GM19467 (cell line): ENCODE data around the gene ISYNA1.
A peak's percentile ranks its signal among the peaks of the same experiment; 100 is the strongest.

Experiments used
- ATAC-seq: cut with Tn5 transposase; IDR thresholded peaks from one replicate; pipeline ENCODE4 v1.9.1; 2021; ENCODE audit warnings: mild to moderate bottlenecking, moderate library complexity; ENCODE audit not compliant: unreplicated experiment

The ISYNA1 gene

DNA sequence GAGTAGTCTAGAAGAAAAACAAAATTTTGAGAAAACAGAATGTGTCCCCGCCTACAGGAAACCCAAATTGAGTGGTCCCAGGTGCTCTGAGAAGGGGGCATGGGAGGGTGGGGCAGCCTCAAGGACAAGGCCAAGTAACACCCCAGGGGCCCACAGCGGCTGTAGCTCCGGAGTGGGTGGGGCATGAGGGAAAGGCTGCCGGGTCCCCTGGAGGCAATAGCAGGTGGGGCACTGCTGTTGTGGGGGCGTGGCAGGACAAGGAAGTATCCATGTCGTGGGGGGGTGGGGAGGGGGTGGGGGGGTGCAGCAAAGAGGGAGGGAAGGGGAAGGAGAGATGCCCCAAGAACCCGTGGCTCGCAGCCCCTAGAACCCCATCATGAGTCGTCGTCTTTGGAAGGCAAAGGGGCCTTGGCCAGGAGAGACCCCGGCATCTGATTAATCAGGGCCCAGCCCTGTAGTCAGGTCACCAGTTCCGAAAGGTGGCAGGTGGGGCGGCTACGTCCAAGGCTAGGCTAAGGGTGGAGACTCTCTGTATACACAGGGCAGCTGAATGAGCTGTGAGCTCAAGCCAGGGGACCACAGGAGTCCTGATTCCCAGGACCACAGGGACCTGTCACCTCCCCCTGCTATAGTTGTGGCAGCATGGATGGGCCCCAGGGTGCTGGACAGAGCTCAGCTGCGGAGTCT lies 7.5 kb upstream of the ISYNA1 start:
- no peak for ATAC-seq

DNA sequence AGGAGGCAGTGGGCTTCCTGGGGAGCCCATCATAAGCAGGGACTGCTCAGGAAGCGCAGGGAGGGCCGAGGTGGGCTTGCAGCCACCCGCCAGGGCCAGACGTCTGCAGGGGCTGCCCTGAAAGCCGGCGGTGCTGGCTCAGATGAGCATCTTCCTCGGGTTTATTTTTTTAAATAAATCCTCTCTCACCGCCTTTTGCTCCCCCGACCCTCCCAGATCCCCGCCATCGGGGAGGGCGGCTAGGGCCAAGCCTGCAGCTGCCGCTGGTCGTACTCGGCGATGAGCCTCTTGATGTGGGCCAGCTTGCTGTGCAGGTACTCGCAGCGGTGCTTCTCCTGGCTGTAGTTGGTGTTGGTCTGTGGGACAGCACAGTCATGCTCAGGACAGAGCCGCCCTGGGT lies 6.6 kb upstream of the ISYNA1 start:
- no peak for ATAC-seq

DNA sequence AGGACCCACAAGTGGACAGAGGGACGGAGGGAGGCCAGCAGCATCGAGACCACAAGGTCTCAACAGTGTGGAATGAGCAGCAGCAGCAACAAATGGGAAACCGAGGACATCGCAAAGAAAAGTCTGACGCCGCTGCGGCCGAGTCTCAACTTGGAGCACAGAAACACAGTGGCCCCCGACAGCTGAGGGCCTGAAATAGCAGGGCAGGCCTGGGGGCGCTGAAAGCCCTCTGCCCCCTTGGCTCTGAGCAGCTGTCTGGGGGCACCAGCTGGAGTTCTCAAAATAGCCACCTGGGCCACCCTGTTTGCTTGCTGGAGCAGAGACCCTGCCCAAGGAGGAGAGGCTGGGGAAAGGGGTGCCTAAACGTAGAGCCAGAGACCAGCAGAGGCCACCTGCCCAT lies 5.9 kb upstream of the ISYNA1 start:
- no peak for ATAC-seq

DNA sequence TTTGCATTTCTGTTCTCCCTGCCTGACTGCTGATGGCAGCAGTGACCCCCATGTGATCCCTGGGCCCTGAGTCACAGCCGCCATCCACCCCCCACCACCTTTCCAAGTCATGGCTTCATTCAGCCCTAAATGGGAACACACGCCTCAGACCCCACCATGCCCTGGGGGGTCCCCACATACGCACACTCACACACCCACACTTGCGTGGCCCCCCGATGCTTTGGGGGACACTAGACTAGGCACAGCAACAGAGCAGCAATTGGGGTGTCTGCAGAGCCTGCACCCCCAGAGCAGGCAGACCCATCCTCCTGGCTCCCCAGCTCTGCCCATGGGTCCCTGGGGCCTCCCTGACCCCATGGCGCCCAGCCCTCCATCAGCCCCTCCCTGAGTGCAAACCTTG lies 5.5 kb upstream of the ISYNA1 start:
- ATAC-seq = no peak

DNA sequence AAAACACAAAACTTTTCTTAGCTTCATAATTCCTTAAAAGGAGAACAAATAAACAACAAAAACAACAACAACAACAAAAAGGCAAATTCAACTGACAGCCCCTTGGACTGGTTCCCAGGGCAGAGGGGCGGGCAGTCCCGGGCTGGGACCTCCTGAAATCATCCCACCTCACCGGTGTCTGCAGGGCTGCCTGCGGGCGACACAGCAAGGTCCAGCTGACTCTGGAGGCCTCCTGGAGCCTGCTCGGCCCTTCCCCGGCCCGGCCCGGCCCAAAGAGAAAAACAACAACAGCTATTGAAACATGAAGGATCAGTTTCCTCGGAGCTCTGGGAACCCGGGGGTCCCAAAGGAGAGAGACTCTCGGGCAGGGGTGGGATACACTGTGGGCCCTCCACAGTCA lies 5.0 kb upstream of the ISYNA1 start:
- no peak for ATAC-seq

DNA sequence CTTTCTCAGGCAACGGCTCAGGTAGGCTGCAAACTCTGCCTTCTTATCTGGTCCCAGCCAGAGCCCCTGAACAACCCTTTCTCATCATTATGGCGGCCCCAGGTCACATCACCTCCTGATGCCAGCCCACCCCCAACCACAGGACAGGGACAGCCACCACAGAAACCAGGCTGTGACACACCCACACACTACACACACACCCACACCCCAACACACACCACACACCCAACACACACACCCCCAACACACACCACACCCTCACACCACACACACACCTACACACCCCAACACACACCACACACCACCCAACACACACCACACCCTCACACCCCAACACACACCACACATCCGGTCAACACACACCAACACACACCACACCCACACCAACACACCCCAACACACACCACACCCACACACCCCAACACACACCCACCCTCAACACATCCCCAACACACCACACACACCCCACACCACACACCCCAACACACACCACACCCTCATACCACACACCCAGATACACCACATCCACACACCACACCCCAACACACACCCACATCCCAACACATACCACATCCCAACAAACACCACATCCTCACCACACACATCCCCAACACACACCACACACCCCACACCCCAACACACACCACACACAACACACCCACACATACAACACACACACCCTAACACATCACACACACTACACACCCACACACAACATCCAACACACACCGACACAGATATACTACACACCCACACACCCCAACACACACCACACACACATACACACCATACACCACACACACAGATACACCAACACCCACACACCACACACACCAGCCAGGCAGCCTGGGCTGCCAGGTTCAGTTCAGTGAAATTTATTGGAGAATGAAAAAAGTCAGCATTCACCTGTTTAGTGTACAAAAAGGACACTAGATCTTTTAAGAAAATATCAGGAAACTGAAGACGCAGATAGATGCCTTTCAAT lies 4.2 kb upstream of the ISYNA1 start:
- ATAC-seq = no peak

DNA sequence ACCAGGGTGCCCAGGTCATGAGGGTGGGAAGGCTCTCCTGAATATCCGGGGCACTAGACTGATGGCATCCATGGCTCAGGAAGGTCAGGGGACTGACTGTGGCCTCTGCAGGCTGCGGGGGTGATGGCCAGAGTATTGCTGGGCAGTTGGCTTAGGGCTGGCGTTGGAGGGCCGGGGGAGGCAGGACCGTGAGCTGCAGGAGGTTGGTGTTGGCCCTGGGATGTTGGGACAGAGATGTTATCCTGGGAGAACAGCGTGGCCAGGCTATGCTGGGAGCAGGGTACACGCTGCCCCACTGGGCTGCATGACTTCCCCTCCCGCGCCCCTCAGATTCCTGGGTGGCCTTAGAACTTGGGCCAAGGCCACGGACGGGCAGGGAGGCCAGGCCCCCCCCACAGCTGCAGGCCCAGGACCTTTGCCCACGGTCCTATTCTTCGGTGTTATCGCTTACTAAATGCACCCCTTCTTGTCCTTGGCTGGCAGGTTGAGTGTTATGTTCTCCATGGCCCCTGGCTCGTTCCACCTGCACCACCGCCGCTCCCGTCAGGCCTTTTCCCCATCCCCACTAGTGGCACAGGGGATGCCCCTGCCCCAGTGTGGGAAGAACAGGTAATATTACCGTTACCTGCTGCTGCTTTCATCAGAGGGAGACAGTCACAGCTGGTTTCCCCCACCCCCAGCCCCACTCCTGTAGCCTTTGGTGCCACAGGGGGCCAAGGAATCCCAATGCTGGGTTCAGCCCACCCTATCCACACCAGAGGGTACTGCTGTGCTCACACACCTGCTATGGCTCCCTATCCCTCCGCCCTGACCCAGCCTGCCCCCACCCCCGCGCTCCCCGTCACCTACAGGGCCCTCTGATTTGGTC lies 3.2 kb upstream of the ISYNA1 start:
- no peak for ATAC-seq

DNA sequence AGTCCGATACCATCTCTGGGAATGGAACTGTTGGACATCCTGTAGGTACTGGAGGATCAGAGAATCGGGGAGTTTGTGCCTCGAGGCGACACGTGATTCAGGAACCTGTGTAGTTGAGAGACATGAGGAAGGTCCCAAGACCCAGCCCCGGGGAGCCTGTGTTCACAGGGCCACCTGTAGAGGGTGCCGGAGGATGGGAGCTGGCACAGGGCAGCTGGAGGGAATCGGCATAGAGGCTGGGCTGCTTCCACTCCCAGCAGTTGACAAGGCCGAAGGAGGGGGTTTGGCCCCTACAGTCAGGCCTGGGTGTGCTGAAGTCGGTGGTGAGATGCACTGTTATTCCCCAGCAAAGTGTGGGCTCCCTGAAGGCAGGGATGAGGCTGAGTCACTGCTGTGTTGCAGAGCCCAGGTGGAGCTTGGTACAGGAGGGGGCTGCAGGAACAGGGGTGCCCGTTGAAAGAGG lies 2.5 kb upstream of the ISYNA1 start:
- ATAC-seq = no peak

DNA sequence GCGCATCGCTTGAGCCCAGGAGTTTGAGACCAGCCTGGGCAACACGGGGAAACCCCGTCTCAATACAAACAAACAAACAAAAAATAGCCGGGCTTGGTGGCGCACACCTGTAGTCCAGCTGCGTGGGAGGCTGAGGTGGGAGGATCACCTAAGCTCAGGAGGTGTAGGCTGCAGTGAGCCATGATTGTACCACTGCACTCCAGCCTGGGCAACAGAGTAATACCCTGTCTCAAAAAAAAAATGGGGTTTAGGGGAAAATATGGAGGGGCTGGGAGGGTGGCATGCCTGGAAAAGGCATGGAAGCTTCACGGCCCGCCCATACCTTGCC lies 1.9 kb upstream of the ISYNA1 start:
- no peak for ATAC-seq

DNA sequence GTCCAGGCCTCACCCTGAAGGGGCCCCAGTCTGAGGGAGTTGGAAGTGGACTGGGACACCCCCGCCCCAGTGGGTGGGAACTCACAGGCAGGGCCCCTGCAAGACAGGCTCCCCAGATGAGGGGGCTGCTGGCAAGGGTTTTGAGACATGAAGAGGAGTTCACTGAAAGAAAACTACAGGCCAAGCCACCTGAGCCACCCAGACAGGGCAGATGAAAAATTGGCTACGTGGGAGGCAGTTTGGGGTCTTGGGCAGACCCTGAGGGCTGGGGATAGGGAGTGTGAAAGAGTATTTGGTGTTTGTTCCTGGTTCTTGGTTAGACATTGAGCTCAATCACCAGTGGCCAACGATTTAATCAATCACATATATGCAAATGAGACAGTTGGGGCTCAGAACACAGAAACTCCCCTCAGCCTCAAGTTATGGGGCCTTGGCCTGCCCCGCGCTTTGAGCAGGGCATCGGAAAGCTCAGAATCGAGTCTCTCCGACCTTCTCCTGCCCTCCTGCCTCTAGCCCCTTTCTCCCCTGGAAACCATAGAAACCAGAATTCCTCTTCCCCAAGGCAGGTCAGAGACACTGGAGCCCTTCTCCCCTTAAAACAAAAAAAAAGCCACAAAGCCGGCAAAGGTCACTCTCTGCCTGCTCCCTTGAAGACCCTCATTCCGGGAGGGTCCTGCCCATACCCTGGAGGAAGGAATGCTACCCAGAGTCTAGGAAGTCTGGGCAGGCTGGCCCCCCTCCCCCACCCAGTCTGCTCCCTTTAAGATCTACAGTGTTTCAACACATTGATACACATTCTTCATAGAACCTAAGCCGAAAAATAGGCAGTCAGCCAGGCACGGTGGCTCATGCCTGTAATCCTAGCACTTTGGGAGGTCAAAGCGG lies 1.3 kb upstream of the ISYNA1 start:
- ATAC-seq = no peak

DNA sequence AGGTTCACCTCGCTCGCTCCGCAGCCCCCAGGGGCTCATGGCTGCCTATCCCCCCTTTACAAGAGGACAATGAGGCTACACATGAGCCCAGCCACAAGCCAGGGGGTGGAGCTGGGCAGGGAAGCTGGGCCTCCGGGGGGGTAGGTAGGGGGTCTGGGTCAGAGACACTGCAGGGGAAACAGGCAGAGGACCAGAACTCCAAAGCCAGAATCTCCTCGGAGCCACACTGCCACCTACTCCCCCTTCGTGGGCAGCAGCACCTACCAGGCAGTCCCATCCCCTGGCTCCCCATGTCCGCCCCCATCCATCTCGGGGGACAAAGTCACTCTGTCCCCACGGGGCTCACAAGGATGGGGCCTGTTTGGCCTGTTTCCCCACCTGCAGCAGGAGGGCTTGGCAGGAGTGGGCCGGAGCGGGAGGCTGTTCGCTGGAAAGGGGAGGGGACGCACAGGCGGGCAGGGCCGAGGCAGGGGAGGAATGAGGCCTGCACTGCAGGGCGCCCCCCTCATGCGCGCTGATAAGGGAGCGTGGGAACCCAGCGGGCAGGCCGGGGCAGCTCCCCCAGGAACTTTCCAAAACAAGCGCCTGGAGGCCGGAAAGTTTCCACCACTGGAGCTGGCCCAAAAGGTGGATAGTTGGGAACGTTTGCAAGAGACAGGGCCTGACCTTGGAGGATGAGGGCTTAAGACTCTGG lies 545 bp upstream of the ISYNA1 start:
- ATAC-seq = no peak

DNA sequence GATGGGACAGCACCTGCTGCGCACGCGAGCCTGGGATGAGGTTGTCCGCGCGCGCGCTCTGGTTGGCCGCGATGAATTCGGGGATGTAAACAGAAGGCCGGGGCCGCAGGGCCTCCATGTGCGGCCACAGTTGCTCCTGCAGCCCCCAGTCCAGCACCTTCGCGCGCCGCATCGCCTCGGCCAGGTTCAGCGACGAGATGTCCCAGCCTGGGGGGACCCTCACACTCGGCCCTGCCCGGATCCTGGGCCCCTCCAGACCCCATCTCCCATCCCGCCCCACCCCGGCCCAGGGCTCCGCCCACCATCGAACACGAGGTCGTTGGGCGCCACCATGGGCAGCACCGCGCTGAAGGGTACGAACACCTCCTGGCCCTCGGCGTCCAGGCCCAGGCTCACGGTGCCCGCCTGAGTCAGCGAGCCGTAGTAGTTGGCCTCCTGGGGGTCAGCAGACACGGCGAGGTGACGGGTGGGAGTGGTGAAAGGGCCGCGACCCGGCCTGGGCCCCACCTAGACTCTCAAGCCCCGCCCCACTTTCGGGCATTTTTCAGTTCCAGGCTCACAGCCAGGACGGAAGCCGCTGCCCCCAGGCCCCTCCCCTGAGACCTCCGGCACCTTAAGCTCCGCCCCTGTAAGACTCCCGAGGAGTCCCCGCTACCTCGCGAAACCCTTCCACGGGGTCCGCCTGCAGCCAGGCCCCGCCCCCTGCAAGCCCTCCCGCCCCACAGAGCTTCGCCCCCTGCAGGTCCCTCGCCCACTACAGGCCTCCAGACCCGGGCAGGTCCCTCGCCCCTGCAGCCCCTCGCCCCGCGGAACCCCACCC lies 1.1 kb downstream of the ISYNA1 start:
- ATAC-seq = peak; percentile 41

DNA sequence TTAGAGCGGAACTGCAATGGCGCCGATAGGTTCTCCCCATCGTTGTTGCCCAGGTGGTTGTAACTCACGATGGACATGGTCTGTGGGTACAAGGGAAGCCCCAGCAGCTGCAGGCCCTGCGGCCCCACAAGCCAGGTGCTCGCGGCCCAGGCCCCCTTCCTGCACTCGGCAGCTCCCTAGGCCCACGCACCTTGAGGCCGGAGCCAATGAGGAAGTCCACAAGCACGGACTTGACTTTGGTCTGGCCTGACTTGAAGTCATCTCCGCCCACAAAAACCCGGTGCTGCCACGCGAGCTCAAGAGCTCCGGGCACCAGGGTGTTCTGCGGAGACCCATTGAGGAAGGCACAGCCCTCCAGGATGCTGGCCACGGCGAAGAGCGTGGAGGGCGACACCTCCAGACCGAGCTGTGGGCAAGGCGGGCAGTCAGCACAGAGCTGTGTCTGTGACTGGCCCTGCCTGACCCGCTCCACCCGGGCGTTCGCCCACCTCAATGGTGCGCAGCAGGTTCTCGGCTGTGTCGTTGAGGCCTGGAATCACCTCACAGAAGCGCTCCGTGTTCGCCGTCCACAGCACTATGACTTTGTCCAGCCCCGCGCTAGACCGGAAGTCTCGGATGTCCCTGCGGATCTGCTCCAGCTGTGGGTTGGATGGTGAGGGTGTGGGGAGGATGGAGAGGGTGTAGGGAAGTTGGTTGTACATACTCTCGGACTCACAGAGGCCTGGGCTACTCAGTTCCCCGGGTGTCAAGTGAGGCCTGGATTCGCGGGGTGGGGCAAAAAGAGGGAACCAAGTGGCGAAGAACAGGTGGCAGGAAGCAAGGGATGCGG lies 1.9 kb downstream of the ISYNA1 start:
- ATAC-seq = no peak

DNA sequence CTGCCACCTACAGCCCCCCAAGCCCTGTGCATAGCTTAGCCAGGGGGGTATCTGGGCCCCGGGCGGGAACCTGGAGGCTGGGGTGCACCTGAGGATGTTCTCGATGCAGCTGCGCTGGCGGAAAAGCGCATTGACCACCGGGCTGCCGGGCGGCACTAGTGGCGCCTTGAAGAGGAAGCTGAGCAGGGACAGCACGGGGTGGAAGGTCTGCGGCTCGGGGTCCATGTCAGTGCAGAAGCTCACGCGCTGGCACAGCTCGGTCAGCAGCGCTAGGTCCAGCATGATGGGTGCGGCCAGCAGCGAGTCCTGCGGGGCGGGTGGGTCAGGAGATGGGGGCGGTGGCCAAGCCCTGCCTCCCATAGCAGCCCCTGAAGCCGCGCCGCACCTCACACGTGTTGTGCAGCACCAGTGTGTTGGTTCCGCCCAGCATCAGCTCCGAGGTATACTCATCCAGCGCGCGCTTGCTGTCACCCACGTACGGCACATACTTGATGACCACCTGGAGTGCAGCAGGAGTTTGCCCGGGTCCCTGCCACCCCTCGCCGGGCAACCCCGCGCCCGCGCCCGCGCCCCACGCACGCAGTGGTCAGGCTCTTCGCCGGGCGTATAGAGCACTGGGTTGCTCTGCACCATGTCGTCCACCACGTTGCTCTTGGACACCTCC lies 2.6 kb downstream of the ISYNA1 start:
- no peak for ATAC-seq

DNA sequence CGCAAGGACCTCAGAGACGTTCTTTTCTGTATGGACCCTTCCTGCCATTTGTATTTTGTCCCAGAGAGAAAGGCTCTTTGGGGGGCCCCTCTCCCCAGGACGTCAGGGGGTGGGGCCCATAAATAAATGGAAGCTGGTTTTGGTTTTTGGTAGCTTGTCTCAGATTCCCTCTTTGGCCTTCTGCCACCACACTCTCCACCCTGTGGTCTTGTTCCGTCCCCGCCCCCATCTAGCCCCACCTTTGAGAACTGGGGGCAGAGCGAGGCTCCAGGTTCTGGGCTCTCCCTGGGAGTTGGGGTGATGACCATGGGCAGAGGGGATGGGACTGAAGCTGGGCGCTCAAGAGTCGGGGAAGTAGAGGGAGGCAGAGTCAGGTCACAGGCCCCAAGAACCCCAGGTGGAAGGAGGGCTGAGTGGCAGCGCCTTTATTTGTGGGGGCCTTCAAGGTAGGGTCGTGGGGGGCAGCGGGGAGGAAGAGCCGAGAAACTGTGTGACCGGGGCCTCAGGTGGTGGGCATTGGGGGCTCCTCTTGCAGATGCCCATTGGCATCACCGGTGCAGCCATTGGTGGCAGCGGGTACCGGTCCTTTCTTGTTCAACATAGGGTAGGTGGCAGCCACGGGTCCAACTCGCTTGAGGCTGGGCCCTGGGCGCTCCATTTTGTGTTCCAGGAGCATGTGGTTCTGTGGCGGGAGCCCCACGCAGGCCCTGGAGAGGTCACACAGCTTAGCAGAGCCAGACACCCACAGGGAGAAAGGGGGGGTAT lies 3.3 kb downstream of the ISYNA1 start:
- no peak for ATAC-seq

DNA sequence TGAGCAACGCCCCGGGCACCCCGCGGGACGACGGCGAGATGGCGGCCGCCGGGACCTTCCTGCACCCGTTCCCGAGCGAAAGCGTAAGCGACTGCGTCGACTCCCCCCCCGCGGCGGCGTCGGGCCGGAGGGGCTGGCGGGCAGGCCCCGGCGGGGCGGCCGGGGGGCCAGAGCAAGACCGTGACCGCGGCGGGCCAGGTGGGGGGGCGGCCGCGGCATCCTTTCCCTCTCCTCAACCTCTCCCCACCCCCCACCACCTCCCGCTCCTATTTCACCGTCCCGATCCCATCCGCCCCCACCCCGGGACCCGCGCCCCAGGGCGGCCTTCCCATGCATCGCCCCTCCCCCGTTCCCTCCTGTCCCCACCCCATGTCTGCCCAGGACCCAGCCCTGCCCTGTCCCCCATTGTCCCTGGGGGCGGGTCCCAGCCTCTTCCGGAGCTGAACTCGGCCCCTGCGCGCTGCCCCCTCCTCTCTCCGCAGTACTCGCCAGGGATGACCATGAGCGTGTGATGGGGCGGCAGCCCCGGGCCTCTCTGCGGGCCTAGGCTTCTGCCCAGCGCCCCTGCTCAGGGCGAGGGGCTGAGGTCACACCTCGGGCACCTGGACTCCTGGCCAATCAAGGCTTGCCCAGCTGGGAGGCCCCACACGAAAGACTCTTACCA lies 4.1 kb downstream of the ISYNA1 start:
- ATAC-seq = no peak
